Myocyte (in vitro differentiated cells): ENCODE measurements around the gene B9D1. TPM values are rescaled to one million over a fixed set of nuclear protein-coding genes. Genes with fewer than 3 reads are reported as not detected.
A peak's percentile ranks its signal among the peaks of the same experiment; 100 is the strongest.

ENCODE experiments used
- DNase-seq: peaks from one replicate; pipeline ENCODE4 v3.0.0-alpha.2; 2012; ENCODE audit warnings: low read depth
- total RNA-seq: library from RNA; depleted of rRNA; stranded (reverse); fragments of >200 nt; gene quantifications from 2 replicates; pipeline ENCODE4 v1.2.3, GENCODE V29; 2014

The B9D1 gene
- total RNA-seq, 1 donor from 2014 or later: 13.9 TPM

DNA sequence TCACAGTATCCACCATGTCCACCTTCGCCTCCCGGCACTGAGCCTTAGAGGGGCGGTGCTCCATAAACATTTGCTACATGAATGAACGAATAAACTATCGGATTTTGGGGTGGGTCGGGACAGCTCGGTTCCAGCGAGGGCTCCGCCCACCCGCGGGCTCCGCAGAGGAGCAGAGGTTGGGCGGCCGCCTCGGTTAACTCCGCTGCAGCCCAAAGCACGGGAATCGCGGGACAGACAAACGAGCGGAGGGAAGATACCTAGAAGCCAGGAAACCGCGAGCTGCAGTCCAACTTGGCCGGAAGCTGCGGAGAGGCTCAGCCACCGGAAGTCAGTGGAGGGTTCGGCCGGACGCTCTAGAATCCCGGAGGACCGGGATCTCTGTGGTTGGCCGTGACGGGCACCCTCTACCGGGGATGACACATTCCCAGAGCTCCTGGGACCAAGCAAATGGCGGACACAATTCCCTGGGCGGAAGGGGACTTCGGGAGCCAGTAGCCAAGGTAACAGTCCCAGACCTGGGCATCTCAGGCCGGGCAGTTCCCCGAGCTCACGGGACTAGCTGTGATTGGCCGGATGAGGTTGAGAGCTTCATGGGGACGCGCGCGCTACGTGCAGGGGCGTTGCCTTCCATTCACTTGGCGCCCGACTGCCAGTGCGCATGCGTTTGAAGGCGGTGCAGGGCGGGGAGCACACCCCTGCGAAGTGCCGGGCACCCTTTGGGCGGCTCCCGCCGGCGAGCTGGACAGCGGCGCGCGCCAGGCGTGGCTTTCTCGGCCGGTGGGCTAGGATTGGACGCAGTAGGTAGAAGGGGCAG is 15.3 kb upstream of the B9D1 start:
- peak; percentile 99 for DNase-seq

DNA sequence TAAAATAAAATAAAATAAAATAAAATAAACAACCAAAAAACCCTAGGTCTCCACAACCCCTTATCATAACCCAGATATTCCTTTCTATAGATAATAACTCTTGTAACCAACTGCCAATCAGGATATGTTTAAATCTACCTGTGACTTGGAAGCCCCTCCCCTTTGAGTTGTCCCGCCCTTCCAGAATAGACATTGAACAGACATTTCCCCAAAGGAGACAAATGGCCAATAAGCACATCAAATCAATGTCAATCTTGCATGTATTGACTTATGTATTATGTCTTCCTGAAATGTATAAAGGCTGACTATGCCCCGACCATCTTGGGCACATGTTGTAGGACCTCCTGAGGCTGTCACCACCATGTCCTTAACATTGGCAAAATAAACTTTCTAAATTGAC is 14.3 kb upstream of the B9D1 start:
- no peak for DNase-seq

DNA sequence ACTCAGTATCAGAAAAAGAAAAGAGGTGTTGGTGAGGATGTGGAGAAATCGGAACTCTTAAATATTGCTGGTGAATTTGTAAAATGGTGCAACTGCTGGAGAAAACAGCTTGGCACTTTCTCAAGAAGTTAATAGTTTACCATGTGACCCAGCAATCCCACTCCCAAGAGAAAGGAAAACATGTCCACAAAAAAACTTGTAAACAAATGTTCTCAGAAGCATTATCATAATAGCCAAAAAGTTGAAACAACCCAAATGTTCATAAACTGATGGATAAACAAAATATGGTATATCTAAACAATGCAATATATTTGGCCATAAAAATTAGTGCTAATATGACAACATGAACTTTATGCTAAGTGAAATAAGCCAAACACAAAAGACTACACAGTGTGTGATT is 13.2 kb upstream of the B9D1 start:
- DNase-seq: no peak

DNA sequence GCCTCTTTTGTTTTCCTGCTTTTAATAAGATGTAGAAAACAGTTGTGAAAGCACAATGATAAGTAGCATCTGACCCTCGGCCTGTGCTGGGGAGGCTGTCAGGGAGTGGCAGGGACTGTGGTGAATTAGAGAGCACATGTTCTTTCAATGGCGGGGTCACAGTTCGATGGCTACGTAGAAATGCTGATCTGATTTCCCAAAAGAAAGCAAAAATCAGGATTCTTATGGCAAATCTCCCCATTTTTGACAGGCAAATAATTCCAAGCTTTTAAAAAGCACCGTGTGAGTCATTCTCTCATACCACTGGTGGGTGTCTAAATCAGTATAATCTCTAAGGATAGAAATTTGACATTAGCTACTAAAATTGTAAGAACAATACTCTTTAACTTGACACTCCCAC is 11.6 kb upstream of the B9D1 start:
- no peak for DNase-seq

DNA sequence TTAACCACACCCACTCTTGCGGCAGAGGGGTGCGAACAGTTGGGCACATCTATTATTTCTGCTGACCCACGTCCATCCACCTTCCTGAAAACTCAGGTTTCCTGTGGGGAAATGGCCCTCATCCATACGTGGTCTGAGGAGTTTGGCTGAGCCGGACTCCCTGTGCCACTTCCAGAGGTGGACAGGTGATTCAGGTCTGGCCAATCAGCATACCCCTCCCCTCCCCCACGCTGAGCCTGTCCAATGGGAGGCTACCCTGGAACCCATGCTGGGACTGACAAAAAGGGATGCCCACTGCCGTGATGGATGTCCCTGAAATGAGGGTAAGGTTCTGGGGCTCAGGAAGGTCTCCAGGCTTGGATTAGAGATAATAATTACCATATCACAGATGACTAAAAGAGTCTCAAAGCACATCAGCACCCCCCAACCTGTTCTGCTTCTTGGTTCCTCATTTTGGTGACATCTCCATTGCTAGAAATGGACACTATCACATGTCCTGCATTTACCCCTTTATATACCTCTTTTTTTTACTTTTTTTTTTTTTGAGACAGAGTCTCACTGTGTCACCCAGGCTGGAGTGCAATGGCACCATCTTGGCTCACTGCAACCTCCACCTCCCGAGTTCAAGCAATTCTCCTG is 10.5 kb upstream of the B9D1 start:
- DNase-seq: no peak

DNA sequence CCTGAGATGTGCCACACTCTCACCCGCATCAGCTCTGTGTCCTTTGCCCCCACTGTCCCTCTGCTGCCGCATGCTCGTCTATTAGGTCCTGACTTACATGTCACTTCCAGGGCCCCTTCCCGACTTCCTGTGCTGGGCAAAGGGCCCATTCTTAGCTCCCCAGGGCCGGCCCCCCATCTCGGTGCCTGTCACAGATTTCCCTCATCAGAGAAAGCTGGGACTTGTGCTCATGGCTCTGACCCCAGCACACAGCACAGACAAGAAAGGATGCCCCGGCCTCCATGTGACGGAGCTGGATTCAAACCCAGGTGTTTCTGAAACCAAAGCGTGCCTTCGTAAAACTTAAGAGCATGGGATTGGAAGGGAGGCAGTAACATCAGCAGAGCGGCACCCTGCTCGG is 9.9 kb upstream of the B9D1 start:
- no peak for DNase-seq

DNA sequence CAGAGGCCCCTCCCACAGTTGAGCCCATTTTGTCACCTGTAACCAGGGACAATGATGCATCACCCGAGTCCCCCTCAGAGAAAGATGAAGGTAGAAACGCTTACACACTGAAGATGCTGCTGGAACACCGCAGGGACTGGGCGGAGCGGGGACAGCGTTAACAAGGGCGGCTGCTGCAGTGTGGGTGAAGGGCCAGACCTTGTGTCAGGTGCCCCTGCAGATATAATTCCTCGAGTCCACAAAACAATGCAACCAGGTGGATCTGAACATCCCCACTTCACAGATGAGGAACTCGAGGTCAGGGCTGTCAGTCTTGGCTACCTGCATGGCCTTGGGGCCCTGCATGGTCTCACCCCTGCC is 9.5 kb upstream of the B9D1 start:
- DNase-seq: no peak

DNA sequence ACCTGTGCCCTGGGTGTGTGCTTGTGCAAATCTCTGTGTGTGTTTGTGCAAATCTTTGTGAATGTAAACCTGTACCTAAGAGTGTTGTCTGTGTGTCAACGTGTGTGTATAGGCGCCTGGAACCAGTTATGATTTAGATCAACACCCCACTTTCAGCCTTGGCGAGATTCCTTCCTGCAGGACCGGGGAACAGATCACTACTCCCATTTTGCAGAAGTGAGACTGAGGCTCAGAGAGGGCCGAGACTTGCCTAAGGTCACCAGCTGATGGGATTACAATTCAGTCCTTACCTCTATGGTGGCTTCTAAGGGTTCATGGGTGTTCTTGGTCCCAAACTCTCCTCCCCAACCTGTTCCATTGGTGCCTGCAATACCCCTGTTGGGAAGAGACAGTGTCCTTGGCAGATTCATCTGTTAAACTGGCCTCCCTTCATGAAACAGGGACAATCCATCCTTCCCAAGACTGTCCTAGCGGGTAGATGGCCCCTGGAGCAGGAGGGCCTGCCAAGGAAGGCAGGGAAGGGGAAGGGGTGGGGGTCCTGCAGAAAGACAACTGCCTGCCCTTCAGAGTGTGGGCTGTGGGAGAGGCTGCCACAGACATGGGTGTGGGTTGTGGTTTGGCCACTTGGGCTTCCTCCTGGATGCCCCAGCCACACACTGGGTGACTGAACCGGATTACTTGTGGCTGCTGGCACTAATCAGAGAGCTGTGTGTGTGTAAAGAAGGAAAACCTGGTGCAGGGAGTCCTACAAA is 8.9 kb upstream of the B9D1 start:
- DNase-seq: peak; percentile 86

DNA sequence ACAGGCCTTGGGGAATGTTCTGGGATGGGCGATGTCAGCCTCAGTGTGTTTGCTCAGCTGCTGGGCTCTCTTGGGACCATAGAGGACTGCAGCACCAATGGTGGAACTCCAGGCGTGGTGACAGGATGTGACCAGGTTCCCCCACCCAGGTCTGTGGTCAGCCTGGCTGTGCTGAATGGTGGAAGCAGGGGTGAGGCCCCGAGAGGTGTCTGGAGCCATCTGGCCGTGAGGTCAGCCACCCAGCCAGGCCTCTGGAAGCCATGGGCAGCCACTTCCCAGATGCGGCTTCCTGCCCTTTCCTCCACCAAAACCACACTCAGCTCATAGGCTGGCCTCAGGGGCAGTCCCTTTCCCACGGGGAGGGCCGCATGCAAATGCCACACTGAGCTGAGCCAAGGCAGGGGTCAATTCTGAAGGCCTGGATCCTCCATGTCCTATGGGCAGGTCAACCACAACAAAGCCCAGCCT is 8.0 kb upstream of the B9D1 start:
- DNase-seq: peak; percentile 98

DNA sequence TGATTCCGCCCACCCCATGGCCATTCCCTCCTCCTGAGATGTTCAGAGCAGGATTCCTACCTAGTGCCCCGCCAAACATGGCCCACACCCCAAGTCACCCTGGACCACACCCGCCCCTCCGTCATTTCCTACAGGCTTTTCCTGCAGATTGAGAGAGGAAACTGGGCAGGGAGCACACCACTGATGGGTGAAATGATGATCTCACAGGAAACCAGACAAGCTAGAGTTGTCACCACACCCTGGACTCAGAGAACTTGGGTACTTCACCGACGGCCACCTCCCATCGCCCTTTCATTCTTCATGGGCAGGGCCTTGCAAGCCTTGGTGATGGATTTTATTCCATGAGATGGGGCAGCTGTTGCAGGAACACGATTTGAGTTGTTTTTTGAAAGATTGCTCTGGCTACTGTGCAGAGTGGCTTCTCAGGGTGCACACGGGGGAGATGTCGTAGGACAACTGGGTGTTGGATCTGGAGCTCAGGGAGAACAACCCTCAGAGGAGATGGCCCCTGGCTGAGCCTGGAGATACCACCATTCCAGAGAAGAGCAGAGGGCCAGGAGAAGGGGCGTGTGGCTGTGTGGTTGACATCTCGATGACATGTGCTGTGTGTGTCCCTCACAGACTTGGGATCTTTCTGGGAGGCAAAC is 7.4 kb upstream of the B9D1 start:
- DNase-seq: no peak

DNA sequence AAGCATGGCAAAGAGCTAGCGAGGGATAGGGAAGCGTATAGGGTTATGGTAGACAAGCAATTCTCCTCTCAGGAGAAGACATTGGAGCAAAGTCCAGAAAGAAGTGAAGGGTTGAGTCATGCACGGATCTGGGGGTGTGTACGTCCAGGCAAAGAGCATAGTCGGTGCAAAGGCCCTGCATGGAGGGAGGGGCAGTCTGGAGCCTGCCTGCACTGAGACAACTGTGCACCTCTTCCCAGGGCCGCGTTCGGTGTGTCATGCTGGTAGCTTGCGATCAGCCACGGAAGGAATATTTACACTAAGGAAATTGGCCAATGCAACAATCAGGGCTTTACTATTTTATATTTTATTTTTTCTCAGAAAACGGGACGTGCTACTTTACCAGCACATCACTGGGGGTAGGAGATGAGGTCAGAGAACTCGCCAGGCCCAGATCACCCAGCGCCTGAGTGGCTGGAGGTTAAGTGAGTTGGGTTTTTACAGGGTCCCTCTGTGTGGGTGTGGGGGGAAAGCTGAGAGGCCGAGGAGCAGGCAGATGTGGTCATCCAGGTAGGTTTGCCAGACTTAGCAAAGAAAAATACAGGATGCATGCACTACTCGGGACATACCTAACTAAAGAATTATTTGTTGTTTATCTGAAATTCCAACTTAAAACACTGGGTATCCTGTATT is 6.7 kb upstream of the B9D1 start:
- no peak for DNase-seq

DNA sequence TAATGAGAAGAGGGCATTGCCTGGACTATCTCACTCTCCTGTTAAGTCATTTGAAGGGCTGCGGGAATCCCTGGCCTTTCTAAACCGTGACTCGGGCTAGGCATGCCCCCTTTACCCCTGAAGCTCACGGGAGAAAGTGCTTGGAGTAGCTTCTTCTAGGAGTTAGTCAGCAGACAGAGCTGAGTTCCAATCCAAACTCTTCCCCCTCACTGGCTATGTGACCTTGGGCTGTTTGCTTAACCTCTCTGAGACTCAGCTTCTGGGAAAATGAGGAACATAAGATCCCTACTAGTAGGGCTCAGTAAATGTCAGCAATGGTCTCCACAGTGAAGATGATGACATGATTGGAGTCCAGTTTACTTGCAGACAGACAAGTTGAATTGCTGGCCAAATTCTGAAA is 5.7 kb upstream of the B9D1 start:
- DNase-seq: no peak

DNA sequence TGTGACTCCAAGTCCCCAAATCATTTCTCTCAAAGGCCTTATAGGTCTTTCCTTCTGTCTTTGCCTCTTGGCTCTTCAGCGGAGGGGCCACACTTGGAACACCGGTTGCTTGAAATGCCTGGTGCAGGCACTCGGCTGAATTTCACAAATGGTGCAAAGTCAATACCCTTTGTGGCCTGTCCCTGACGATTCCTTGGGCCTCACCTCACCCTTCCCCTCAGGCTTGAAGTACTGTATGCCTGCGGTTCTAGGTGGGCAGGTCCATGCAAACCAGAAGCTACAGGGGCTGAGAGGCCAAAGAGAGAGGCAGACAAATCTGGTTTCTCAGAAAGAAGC is 4.1 kb upstream of the B9D1 start:
- DNase-seq: no peak

DNA sequence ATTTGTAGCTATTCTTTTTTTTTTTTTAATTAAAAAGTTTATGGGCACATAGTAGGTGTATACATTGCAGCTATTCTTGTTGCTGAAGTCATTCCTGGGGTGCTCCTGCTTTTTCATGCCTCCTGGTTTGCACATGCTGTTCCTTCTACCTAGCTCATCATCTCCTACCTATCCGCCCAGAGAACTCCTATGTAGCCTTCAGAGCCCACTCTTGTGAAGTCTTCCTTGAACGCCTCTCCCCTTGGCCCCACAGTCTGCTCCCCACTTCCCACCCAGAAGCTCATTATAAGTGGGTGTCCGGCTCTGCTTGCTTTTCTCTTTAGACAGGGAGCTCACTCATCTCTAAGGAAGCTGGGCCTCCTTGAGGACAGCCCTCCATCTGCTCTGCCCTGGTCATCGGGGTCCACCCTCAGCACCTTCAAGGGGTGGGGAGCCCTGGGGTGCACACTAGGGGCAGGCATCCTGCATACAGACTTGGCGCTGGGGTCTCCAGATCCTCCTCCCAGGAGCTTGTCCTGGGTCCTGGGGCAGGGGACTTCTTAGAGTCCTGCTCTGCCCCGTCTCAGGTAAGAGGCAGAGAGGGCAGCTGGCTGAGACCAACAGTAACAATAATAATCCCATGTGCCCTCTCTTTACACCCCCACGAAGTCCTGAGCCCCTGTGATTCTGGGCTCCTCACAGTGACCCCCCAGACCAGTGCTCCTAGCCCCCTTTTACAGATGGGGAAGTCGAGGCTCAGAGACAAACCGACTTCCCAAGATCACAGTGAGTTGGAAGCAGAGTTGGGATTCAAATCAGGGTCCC is 3.5 kb upstream of the B9D1 start:
- no peak for DNase-seq

DNA sequence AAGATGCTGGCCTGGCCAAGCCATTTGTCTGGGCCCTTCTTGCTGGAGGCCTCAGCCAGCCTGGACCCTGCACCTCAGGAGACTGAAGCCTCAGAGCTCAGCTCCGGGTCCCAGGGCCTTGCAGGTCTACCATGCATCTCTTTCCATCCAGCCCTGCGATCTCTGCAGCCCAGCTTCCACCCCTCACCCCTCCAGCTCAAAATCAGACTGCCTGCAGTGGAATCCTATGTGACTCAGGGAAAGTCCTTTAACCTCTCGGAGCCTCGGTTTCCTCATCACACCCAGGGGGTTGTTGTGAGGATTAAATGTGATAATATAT is 2.9 kb upstream of the B9D1 start:
- no peak for DNase-seq

DNA sequence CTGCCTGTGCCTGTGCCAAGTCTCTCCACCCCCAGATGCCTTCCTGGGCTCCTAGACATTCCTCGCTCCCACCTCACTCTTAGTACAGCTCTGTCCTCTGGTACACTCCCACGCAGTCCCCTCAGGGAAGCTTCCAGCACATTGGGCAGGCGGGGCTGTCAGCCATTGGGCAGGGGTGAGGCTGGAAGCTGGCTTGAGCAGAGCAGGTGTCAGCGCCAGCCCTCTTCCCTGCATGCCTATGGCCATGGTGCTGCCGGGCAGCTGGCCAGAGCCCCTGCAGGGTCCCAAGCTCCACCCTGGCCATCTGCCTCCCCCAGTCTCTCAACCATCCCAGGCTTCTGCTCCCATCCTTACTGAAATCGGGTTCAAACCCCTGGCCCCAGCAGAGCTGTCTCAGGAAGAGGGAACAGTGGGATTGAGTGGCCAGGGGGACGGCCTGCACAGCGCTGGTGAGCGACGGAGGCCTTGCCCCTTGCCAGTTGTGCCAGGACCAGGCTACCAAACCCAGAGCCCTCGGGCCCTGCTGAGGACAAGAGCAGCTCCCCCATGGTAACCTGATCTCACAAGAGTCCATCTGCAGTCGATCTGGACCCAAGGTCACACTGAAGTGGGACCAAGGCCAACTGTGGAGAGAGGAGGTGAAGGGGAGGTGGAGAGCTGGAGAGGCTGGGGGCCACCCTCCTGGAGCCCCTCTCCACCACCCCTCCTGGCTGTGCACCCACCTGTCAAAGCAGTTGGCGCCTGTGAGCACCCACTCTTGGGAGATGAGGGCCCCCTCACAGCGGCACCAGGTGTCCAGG is 2.4 kb upstream of the B9D1 start:
- DNase-seq: no peak

DNA sequence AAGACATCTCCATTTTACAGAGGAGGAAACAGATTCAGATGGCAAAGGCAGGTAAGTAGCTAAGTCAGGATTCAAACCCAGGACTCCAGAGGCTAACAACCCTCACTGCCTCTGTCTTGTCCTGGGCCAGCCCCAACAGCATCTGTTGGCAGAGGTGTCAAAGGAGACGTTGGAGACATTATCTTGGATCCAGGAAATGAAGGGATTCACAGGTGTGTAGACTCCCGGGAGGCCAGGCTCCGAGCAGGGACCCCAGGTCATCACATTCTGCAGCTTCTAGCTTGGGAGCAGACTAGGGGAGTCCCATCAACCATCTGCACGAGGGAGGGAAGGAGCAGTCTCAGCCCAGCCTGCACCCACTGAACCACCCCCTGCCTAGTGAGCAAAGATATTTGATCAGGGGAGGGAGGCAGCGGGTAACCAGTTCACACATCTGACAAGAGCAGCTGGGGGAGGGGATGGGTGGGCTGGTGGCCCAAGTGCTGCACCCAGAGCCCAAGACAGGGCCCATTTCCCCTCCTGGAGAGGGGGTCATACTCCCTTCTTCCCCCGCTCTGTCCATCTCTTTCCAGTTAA is 1.0 kb upstream of the B9D1 start:
- no peak for DNase-seq

DNA sequence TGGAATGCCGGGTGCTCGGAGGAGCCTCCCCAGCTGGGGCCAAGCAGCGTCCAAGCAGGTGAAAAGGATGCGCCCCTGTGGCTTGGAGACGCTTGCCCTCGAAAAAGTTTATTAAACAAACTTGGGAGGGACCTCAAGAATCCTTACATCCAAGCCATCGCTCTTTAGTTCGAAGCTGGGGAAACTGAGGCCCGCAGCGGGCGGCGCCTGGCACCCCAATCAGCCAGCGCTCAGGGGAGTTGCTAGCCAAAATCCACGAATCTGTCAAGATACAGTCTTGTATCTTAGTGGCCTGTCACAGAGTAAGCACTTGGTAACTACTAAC is 553 bp upstream of the B9D1 start:
- DNase-seq: no peak

DNA sequence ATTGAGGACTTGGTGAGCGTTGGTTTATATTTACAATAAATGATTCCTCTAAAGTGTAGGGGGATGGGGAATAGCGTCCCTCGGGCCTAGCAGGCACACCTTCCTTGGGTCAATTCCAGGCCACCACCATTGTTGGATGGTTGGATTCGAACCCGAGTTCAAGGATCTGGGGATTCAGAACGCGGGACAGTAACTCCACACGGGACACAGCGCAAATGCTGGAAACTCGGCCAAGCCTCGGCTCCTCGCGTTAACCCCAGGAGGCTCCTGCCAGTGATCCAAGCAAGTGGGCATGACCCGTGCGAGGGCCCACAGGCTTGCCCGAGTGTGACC is 613 bp downstream of the B9D1 start:
- no peak for DNase-seq

DNA sequence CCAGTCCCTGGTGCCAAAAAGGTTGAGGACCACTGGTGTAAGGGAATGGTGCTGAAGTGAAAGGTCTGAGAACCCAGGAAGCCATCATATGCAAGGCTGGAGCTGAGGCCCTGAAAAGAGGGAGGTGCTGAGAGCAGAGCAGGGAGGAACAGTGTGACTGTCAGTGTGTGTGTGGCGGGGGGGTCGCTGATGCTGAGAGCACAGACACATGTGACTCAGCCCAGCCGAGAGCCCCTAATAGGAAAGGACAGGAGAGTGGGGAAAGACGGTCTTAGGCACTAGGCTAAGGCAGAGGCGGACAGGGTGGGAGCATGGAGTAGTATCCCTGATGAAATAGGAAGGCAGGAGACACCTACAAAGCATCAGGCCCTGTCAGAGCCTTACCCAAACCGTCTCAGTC is 1.2 kb downstream of the B9D1 start:
- DNase-seq: no peak
